NCI-H526 treated with DMSO at 0.1 percent for 48 hours (cell line): ENCODE results near the gene UGT1A9.
A peak's percentile ranks its signal among the peaks of the same experiment; 100 is the strongest.
"Not testable (repeated sequence)": the region's sequence is repeated elsewhere in the genome, so short reads cannot be mapped to it uniquely, and the experiment has no call there.

Experiments used
- DNase-seq: peaks from one replicate; lab custom pipeline; 2025; lab: John Stamatoyannopoulos, UW

UGT1A9 gene

GRCh38 chr2:233711312-233712008 lies 39.8 kb downstream of the UGT1A9 start:
- peak; percentile 5 for DNase-seq

- DNase-seq: no peak
These were observed 41.0 kb downstream of the UGT1A9 start, which contains the start of gene UGT1A5 for GRCh38 chr2:233712611-233713261. Gene UGT1A5, plus strand, starts transcription at chr2:233712907. Its CDS starts 85 bp downstream, at chr2:233712992.

GRCh38 chr2:233713262-233713615 lies 41.5 kb downstream of the UGT1A9 start:
- no peak for DNase-seq

GRCh38 chr2:233714121-233714520 lies 42.4 kb downstream of the UGT1A9 start:
- DNase-seq: no peak

GRCh38 chr2:233718552-233718951 lies 46.9 kb downstream of the UGT1A9 start, which contains the start of gene UGT1A4:
Gene UGT1A4, plus strand, starts transcription at chr2:233718736. Its CDS starts 85 bp downstream, at chr2:233718821.
- DNase-seq: no peak

GRCh38 chr2:233728723-233729301 lies 57.1 kb downstream of the UGT1A9 start, which contains the start of gene UGT1A3:
Gene UGT1A3, plus strand, starts transcription at chr2:233729042. Its CDS starts 85 bp downstream, at chr2:233729127.
- no peak for DNase-seq

GRCh38 chr2:233736868-233737653 lies 65.4 kb downstream of the UGT1A9 start:
- not testable (repeated sequence) for DNase-seq

- DNase-seq: no peak
These were observed 69.2 kb downstream of the UGT1A9 start for GRCh38 chr2:233740870-233741269.

GRCh38 chr2:233743464-233744259 lies 72.0 kb downstream of the UGT1A9 start:
- no peak for DNase-seq

- DNase-seq: no peak
These were observed 73.5 kb downstream of the UGT1A9 start for GRCh38 chr2:233745073-233745755.

GRCh38 chr2:233745838-233746237 lies 74.1 kb downstream of the UGT1A9 start:
- DNase-seq: not testable (repeated sequence)

GRCh38 chr2:233746475-233747282 lies 75.0 kb downstream of the UGT1A9 start:
- DNase-seq: no peak

- no peak for DNase-seq
These were observed 75.5 kb downstream of the UGT1A9 start for GRCh38 chr2:233747283-233747544.

- DNase-seq: not testable (repeated sequence)
These were observed 79.0 kb downstream of the UGT1A9 start for GRCh38 chr2:233750689-233751088.

GRCh38 chr2:233751212-233752009 lies 79.7 kb downstream of the UGT1A9 start:
- DNase-seq: not testable (repeated sequence)

GRCh38 chr2:233754872-233755611 lies 83.3 kb downstream of the UGT1A9 start:
- DNase-seq: no peak

GRCh38 chr2:233756429-233757081 lies 84.9 kb downstream of the UGT1A9 start:
- DNase-seq: no peak

- DNase-seq: no peak
These were observed 86.4 kb downstream of the UGT1A9 start for GRCh38 chr2:233758141-233758540.
